OCI-LY1 (cell line): ENCODE data around the gene TMEM98.
"Not testable (repeated sequence)": the region's sequence is repeated elsewhere in the genome, so short reads cannot be mapped to it uniquely, and the experiment has no call there.

Experiments used
- H2AFZ ChIP-seq: fragments of 200-600 bp; sonication (generic), shearing (Covaris generic); 2 replicates; pipeline ENCODE4 v1.6.0; 2014; ENCODE audit warnings: antibody characterized with exemption, mild to moderate bottlenecking, low read length
- H3F3A ChIP-seq: fragments of 200-600 bp; sonication (generic), shearing (Covaris generic); 2 replicates; pipeline ENCODE4 v1.6.0; 2014; ENCODE audit warnings: mild to moderate bottlenecking, antibody characterized with exemption, low read length, moderate library complexity; ENCODE audit not compliant: insufficient read depth
- H3K27ac ChIP-seq: fragments of 200-600 bp; sonication (generic); 2 replicates; pipeline ENCODE4 v1.5.1; 2014; ENCODE audit warnings: low read length, mixed run types, mild to moderate bottlenecking, low read depth; ENCODE audit not compliant: poor library complexity, severe bottlenecking
- H3K27me3 ChIP-seq: fragments of 200-600 bp; sonication (generic); 2 replicates; pipeline ENCODE4 v1.6.0; 2014; ENCODE audit warnings: antibody characterized with exemption, mild to moderate bottlenecking, low read length, moderate library complexity; ENCODE audit not compliant: insufficient read depth
- H3K36me3 ChIP-seq: fragments of 200-600 bp; sonication (generic); 2 replicates; pipeline ENCODE4 v1.6.1; 2014; ENCODE audit warnings: mild to moderate bottlenecking, antibody characterized with exemption, low read length, moderate library complexity, mixed read lengths; ENCODE audit not compliant: insufficient read depth
- H3K4me1 ChIP-seq: fragments of 200-600 bp; sonication (generic); 2 replicates; pipeline ENCODE4 v1.5.1; 2014; ENCODE audit warnings: mild to moderate bottlenecking, low read length, moderate library complexity; ENCODE audit not compliant: insufficient read depth, severe bottlenecking
- H3K4me2 ChIP-seq: fragments of 200-600 bp; sonication (generic), shearing (Covaris generic); 2 replicates; pipeline ENCODE4 v1.6.1; 2014; ENCODE audit warnings: low read length
- H3K4me3 ChIP-seq: fragments of 200-600 bp; sonication (generic); 2 replicates; pipeline ENCODE4 v1.5.1; 2014; ENCODE audit warnings: low read length, low read depth, mild to moderate bottlenecking, mixed read lengths; ENCODE audit not compliant: poor library complexity, severe bottlenecking
- H3K79me2 ChIP-seq: fragments of 200-600 bp; shearing (Covaris generic); 2 replicates; pipeline ENCODE4 v1.6.1; 2016; ENCODE audit warnings: mixed run types, low read length, mixed read lengths; ENCODE audit not compliant: insufficient read depth
- H3K9ac ChIP-seq: fragments of 200-600 bp; sonication (generic), shearing (Covaris generic); 2 replicates; pipeline ENCODE4 v1.6.1; 2014; ENCODE audit warnings: mild to moderate bottlenecking, low read length, mixed read lengths
- H3K9me2 ChIP-seq: fragments of 200-600 bp; sonication (generic), shearing (Covaris generic); 2 replicates; pipeline ENCODE4 v1.6.1; 2014; ENCODE audit warnings: low read depth, mild to moderate bottlenecking, low read length, mixed read lengths
- H3K9me3 ChIP-seq: fragments of 200-600 bp; shearing (Covaris generic); 2 replicates; pipeline ENCODE4 v1.6.1; 2014; ENCODE audit warnings: low read length, mixed read lengths
- H4K20me1 ChIP-seq: fragments of 200-600 bp; sonication (generic), shearing (Covaris generic); 2 replicates; pipeline ENCODE4 v1.6.0; 2016; ENCODE audit warnings: mild to moderate bottlenecking, low read length; ENCODE audit not compliant: insufficient read depth
- CTCF ChIP-seq: fragments of 200-600 bp; sonication (generic), shearing (Covaris generic); IDR thresholded peaks from 2 replicates; pipeline ENCODE4 v1.5.1; 2017; ENCODE audit warnings: mild to moderate bottlenecking, antibody characterized with exemption, low read length, moderate library complexity, mixed read lengths
- EZH2 ChIP-seq: fragments of 200-600 bp; sonication (generic), shearing (Covaris generic); IDR thresholded peaks from 2 replicates; pipeline ENCODE4 v1.8.0; 2017; ENCODE audit warnings: borderline replicate concordance, mixed run types, mild to moderate bottlenecking, antibody characterized with exemption, low read length, moderate library complexity, mixed read lengths

Gene TMEM98

GRCh38 chr17:32926183-32926582 is 1.8 kb upstream of the TMEM98 start:
- H3K4me3 ChIP-seq = no peak overlapping the region
- no peaks in the 10 kb centered on the region for H3F3A ChIP-seq
- no peak for TF ChIP-seq CTCF
- TF ChIP-seq EZH2 = no peak
- H3K36me3 ChIP-seq = no peaks in the 10 kb centered on the region
- no peak overlapping the region for H3K27ac ChIP-seq
- no peak overlapping the region for H3K9ac ChIP-seq
- no peak overlapping the region for H3K4me2 ChIP-seq
- no peaks in the 10 kb centered on the region for H3K4me1 ChIP-seq
- no peak overlapping the region for H2AFZ ChIP-seq
- H3K27me3 ChIP-seq = no peaks in the 10 kb centered on the region
- no peaks in the 10 kb centered on the region for H4K20me1 ChIP-seq
- H3K9me3 ChIP-seq = no peaks in the 10 kb centered on the region
- H3K79me2 ChIP-seq = no peaks in the 10 kb centered on the region
- H3K9me2 ChIP-seq = no peaks in the 10 kb centered on the region

GRCh38 chr17:32926789-32927188 is 1.2 kb upstream of the TMEM98 start:
- H3K9ac ChIP-seq, H3K4me3 ChIP-seq, H3K27ac ChIP-seq, H3F3A ChIP-seq, H2AFZ ChIP-seq, H3K27me3 ChIP-seq, H4K20me1 ChIP-seq, H3K9me2 ChIP-seq, H3K4me1 ChIP-seq, H3K79me2 ChIP-seq, H3K4me2 ChIP-seq, H3K9me3 ChIP-seq, H3K36me3 ChIP-seq: not testable (repeated sequence)

GRCh38 chr17:32927201-32927723 is 691 bp upstream of the TMEM98 start:
- H3K79me2 ChIP-seq = no peaks in the 10 kb centered on the region
- H3K9ac ChIP-seq = no peak overlapping the region
- no peaks in the 10 kb centered on the region for H3K9me3 ChIP-seq
- no peaks in the 10 kb centered on the region for H3K27me3 ChIP-seq
- H2AFZ ChIP-seq = no peak overlapping the region
- no peaks in the 10 kb centered on the region for H3K36me3 ChIP-seq
- no peak overlapping the region for H3K4me3 ChIP-seq
- H4K20me1 ChIP-seq = no peaks in the 10 kb centered on the region
- TF ChIP-seq CTCF (no peak), EZH2 (no peak)
- H3K4me1 ChIP-seq = no peaks in the 10 kb centered on the region
- no peaks in the 10 kb centered on the region for H3F3A ChIP-seq
- H3K9me2 ChIP-seq = no peaks in the 10 kb centered on the region
- no peak overlapping the region for H3K27ac ChIP-seq
- H3K4me2 ChIP-seq = no peak overlapping the region
